HG02759 (cell line): Measurements from ENCODE around the gene CSNK1A1.
"Not testable (repeated sequence)": the region's sequence is repeated elsewhere in the genome, so short reads cannot be mapped to it uniquely, and the experiment has no call there.

Source experiments
- ATAC-seq: cut with Tn5 transposase; IDR thresholded peaks from one replicate; pipeline ENCODE4 v1.9.1; 2021; ENCODE audit warnings: mild to moderate bottlenecking, moderate library complexity; ENCODE audit not compliant: unreplicated experiment

The CSNK1A1 gene

GRCh38 chr5:149461907-149462306 lies 89.3 kb downstream of the CSNK1A1 start:
- not testable (repeated sequence) for ATAC-seq

GRCh38 chr5:149459891-149460290 lies 91.3 kb downstream of the CSNK1A1 start:
- ATAC-seq = no peak

DNA sequence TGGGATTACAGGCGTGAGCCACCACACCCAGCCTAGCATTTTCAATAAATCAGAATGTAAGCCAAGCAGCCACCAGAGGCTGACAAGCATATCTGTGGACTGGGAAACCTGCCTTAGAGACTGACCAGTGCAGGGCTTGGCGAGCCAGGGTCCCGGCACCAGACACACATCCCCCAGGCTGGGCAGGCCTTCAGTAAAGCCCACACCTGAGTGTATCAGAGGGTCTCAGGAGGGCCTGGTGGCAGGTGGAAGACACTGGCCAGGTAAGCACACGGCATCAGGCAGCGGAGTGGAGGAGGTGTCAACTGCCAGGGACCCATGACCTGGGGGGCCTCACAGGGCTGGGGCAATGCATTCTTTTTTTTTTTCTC lies 93.9 kb downstream of the CSNK1A1 start:
- no peak for ATAC-seq

DNA sequence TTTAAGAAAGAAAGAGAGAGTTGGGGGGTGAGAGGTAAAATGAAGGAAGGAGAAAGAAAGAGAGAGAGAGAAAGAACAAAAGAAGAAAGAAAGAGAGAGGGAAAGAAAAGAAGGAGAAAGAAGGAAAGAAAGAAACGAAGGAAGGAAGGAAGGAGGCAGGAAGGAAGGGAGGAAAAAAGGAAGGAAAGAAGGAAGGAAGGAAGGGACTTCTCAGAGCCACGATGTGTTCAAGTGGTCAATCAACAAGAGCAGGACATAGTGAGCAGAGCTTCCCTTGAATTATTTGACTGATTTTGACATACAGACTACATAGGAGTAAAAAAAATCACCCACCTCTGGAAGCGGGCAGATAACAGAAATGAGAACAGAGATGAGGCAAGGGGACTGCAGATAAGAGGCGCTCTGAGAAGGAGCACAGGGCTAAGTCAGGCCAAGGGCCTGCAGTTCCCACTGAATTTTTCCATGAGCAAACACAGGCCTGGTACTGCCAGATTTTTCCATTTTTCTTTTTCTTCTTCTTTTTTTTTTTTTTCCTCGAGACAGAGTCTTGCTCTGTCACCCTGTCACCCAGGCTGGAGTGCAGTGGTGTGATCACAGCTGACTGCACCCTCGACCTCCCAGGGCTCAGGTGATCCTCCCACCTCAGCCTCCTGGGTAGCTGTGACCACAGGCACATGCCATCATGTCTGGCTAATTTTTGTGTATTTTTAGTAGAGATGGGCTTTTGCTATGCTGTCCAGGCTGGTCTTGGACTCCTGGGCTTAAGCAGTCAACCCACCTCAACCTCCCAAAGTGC lies 94.4 kb downstream of the CSNK1A1 start:
- ATAC-seq = no peak

DNA sequence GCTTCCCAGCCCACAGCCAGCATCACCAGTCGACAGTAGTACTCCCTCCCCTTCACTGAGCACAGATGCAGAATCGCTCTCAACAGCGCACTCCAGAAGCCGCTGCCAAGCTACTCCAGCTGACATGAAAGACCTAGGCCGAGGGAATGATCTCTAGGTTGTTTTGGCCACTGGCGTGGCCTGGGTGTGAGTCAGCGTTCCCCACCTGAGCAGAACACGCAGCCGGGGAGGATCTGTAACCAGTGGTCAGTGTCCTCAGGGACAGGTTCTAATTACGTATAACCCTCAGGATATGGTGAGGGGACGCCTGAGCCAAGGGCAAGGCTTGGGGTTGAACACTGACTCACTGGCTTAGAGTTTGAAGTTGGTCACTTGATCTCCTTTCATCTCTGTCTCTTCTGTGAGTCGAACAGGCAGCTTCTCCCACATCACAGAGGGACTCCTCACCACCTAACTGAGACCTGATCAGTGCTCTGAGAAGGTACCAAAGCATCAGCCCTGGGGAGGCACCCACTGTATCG lies 95.3 kb downstream of the CSNK1A1 start:
- no peak for ATAC-seq

DNA sequence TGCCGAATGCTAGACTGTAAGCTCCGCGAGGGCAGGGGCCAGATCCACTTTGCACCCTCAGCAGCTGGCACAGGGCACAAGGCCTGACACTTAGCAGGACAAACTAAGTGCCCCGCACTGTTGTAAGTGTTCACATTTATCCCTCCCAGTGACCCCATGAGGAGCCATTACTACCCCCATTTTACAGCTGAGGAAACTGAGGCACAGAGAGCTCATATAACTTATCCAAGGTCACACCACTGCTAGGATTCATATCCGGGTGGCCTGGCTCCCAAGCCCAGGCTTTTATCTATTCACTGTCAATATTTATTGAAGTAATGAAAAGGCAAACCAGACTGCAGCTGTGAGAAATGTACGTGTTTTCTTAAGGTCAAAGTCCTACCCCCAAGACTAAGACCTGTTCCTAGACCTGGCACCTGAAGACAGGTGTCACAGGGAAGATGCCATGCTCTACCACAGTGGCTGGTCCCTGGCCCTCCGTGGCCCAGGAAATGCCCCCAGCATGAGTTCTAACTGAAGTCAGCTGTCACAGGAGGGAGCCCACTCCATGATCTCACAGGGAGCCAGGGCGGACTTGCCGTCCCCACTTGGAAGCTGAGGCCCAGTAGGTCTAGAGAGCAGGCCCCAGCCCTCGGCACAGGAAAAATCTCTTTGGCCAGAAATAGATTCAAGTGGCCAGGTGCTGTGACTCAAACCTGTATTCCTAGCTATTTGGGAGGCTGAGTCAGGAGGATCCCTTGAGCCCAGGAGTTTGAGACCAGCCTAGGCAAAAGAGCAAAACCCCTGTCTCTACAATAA lies 97.4 kb downstream of the CSNK1A1 start:
- no peak for ATAC-seq

DNA sequence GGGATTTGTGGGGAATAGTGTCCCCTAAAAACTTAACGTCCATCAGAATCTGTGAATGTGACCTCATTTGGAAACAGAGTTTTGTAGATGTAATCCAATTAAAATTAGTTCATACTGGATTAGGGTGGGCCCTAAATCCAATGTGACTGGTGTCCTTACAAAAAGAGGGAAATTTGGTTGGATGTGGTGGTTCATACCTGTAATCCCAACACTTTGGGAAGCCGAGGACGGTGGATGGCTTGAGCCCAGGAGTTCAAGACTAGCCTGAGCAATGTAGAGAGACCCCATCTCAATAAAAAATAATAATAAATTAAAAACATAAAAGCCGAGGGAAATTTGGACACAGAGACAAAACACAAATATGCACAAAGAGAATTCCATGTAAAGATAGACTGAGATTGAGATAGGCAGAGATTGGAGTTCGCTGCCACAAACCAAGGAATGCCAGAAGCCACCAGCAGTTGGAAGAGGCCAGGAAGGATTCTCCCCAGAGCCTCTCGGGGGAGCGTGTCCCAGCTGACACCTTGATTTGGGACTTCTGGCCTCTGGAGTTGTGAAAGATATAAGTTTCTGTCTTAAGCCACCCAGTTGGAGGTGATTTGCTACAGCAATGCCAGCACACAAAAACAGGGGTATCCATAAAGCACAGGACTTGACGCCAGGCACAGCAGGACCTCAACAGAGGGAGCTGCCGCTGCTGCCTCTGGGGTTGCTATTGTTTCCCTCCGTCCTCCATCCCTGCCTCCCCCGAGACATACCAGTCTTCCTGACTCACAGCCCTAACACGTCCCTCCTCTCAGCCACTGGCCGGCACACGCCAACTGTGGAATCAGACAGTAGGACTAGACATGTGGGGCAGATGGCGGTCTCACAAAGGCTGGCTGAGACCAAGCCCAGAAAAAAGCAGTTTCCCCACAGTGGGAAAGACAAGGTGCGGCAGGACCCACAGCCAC lies 98.3 kb downstream of the CSNK1A1 start:
- ATAC-seq = no peak

GRCh38 chr5:149452007-149452664 lies 99.1 kb downstream of the CSNK1A1 start:
- ATAC-seq = no peak

- ATAC-seq = no peak
Measured at GRCh38 chr5:149450199-149450598, 101.0 kb downstream of the CSNK1A1 start.

- no peak for ATAC-seq
Measured at GRCh38 chr5:149448831-149449714, 102.2 kb downstream of the CSNK1A1 start.

DNA sequence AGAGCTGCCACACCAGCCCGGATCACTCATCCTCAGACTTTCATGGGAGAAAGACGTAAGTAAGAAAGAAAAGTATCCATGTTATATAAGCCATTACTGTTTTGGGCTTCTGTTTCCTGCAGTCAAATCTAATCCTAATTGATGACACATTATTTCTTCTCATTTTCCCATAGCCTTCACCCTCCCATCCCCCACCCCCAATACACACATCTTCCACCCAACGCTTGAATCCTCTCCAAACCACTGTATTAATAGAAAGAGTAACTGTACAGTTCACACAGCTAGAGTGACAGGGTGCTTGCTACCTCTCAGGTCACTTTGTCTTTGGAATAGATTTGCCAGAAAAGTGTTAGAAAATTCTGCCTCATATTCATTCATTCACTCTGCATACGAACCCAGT lies 102.8 kb downstream of the CSNK1A1 start:
- ATAC-seq = no peak

- no peak for ATAC-seq
Measured at GRCh38 chr5:149447373-149448367, 103.6 kb downstream of the CSNK1A1 start.

- not testable (repeated sequence) for ATAC-seq
Measured at GRCh38 chr5:149446794-149447193, 104.4 kb downstream of the CSNK1A1 start.

DNA sequence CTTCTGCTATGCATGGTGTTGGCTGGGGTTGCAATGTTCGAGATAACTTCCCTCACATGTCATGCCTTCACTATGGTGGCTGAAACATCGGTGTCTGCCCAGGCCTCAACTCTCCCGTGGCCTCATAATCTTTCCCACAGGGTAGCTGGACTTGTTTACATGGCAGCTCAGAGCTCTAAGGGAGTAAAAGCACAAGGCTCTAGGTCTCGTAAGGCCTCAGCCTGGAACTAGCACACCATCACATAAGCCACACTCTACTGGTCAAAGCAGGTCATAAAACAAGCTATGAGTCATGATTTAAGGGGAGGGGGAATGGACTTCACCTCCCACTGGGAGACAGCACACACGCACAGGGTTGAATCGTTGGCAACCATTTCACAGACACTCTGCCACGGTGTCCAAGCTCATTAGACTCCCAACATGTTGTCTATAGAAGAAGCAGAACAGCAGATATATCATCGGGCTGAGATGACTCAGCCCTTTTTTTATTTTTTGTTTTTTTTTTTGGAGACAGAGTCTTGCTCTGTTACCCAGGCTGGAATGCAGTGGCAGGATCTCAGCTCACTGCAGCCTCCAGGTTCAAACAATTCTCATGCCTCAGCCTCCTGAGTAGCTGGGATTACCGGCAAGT lies 105.4 kb downstream of the CSNK1A1 start:
- ATAC-seq = no peak

DNA sequence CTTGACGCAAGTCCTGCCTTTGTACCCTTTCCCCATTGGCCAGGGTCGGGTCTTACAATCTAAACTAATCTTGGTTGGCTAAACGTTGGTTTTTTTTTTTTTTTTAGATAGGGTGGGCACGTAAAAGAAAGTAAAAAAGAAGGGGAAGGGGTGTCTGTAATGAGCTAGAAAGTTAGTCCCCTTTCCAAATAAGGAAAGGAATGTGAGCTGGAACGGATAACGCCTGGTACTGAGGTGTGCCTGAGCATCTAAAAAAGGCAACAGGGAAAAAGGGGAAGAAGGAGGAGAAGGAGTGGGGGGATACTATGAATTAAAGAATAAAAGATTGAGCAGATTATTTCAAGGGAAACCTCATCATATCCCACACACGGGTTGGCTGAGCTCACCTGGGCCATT lies 105.9 kb downstream of the CSNK1A1 start:
- no peak for ATAC-seq

DNA sequence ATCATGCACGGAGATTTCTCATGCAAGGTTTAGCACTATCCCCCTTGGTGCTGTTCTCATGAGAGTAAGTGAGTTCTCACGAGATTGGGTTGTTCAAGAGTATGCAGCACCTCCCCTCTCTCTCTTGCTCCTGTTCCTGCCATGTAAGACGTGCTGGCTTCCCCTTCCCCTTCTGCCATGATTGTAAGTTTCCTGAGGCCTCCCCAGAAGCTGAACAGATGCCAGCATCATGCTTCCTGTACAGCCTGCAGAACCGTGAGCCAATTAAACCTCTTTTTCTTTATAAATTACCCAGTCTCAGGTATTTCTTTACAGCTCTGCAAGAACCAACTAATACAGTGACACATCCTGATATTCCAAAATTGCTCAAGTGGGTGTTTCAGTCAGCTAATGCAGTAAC lies 106.8 kb downstream of the CSNK1A1 start:
- ATAC-seq = not testable (repeated sequence)

GRCh38 chr5:149443210-149443609 lies 108.0 kb downstream of the CSNK1A1 start:
- ATAC-seq = no peak
